Gastroesophageal sphincter (tissue), 4 donors: ENCODE results near the gene FKRP. TPM values are rescaled to one million over a fixed set of nuclear protein-coding genes. Genes with fewer than 3 reads are reported as not detected.

Source experiments
- ATAC-seq: fragments of 150-250 bp; one replicate; pipeline ENCODE4 v1.9.1; 2016; ENCODE audit warnings: mild to moderate bottlenecking, moderate library complexity
- H3K27ac ChIP-seq, 4 donors: fragments of 200-600 bp; sonication (generic) in 3 of 4; 1 replicate in 3 of 4; 2 replicates in 1 of 4; pipeline ENCODE4 v1.5.1; 2016 to 2019
- H3K27me3 ChIP-seq: fragments of 200-600 bp; sonication (generic); one replicate; pipeline ENCODE4 v1.5.1; 2019
- H3K36me3 ChIP-seq, 2 donors: fragments of 200-600 bp; sonication (generic); one replicate each; pipeline ENCODE4 v1.5.1; 2019; ENCODE audit warnings: control low read depth in 1 of 2
- H3K4me1 ChIP-seq, 3 donors: fragments of 200-600 bp; sonication (generic); 1 replicate in 2 of 3; 2 replicates in 1 of 3; pipeline ENCODE4 v1.5.1; 2016 to 2019; ENCODE audit warnings: control low read depth in 2 of 3
- H3K4me3 ChIP-seq, 2 donors: fragments of 200-600 bp; sonication (generic); one replicate each; pipeline ENCODE4 v1.5.1; 2019; ENCODE audit warnings: mild to moderate bottlenecking in 1 of 2, moderate library complexity in 1 of 2
- H3K9me3 ChIP-seq, 3 donors: fragments of 200-600 bp; sonication (generic); one replicate each; pipeline ENCODE4 v1.5.1; 2017 to 2019; ENCODE audit warnings: control low read depth in 2 of 3
- EP300 ChIP-seq: sonication (generic); formaldehyde crosslinking; IDR thresholded peaks from one replicate; pipeline ENCODE4 v1.6.1; 2017; ENCODE audit warnings: antibody characterized with exemption, mild to moderate bottlenecking
- POLR2A ChIP-seq, 2 donors: fragments of 450-650 bp; IDR thresholded peaks; one replicate each; pipeline ENCODE4 v1.6.1; 2017; ENCODE audit warnings: antibody characterized with exemption in 2 of 2, mild to moderate bottlenecking in 2 of 2, moderate library complexity in 1 of 2
- POLR2AphosphoS5 ChIP-seq: sonication (generic); formaldehyde crosslinking; IDR thresholded peaks from one replicate; pipeline ENCODE4 v1.6.1; 2017; ENCODE audit warnings: antibody characterized with exemption
- WGBS, 2 donors: methylation state at CpG; one replicate each; pipeline ENCODE4 v1.1.5; 2018; ENCODE audit warnings: low coverage in 1 of 2; 5-methylcytosine and 5-hydroxymethylcytosine counted together
- total RNA-seq, 4 donors: library from RNA; depleted of rRNA; stranded (reverse); fragments of >200 nt; gene quantifications; one replicate each; pipeline ENCODE4 v1.1.0, GENCODE V29; 2016
- TF ChIP-seq, protein P1 (sequence below), 4 experiments: fragments of 200-600 bp in 2 of 4; fragments of 450-650 bp in 2 of 4; sonication (generic) in 1 of 4; IDR thresholded peaks; one replicate each; pipeline ENCODE4 v1.5.1; 2017 to 2019; ENCODE audit warnings: antibody characterized with exemption in 4 of 4, mild to moderate bottlenecking in 2 of 4, moderate library complexity in 2 of 4

The FKRP gene
- total RNA-seq, 4 donors from 2014 or later, result 18.7 to 22.5 (median 20.3) TPM

DNA sequence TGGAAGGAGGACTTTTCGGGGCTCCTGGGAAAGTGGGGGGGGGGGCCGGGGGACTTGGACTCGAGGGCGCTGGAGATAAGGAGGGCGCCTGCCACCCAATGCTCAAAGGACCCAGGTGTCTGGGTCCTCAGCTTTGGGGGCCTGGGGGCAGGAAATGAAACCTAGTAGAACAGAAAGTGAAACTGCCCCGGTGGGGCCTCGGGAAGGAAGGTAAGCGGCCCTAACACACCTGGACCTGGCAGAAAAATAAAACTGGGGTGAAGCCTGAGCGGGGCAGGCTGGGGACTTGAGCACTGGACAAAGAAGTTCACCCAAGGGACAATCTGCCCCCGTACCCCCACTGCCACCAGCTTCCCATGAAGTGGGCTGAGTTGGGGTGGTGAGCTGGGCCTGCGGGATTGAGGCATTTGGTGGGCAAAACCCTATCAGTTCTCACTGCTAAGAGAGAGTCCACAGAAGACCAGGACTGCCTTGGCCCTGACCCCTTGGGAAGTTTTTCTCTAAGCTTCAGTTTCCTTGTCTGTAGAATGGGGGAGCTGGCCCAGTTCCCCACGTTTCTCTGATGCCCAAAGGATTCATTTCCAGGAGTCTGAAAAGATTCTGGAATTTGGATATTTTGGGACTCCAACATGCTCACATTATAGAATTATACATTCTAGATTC is 31.3 kb upstream of the FKRP start:
- H3K27ac ChIP-seq, result peak overlapping the region; percentile 2 to 92 (median 90)
- H3K4me3 ChIP-seq, result peak overlapping the region; percentile 55 to 87
- 0 to 5% methylated on average over 1 to 7 of the region's 12 CpGs for WGBS, 2 donors
- peaks cover 0 to 55% (median 22%) of the 10 kb centered on the region in 3 donors for H3K4me1 ChIP-seq
- no peaks in the 10 kb centered on the region for H3K9me3 ChIP-seq
- ATAC-seq, result peak; percentile 12
- H3K36me3 ChIP-seq, result peaks cover 0 to 28% of the 10 kb centered on the region in 2 donors
- TF ChIP-seq, protein P1, sequence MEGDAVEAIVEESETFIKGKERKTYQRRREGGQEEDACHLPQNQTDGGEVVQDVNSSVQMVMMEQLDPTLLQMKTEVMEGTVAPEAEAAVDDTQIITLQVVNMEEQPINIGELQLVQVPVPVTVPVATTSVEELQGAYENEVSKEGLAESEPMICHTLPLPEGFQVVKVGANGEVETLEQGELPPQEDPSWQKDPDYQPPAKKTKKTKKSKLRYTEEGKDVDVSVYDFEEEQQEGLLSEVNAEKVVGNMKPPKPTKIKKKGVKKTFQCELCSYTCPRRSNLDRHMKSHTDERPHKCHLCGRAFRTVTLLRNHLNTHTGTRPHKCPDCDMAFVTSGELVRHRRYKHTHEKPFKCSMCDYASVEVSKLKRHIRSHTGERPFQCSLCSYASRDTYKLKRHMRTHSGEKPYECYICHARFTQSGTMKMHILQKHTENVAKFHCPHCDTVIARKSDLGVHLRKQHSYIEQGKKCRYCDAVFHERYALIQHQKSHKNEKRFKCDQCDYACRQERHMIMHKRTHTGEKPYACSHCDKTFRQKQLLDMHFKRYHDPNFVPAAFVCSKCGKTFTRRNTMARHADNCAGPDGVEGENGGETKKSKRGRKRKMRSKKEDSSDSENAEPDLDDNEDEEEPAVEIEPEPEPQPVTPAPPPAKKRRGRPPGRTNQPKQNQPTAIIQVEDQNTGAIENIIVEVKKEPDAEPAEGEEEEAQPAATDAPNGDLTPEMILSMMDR (IDR thresholded peaks at IDR 0.05), result no peak
- TF ChIP-seq POLR2AphosphoS5 (no peak), POLR2A (IDR thresholded peaks at IDR 0.05) (no peak), EP300 (no peak)
- H3K27me3 ChIP-seq, result no peaks in the 10 kb centered on the region

DNA sequence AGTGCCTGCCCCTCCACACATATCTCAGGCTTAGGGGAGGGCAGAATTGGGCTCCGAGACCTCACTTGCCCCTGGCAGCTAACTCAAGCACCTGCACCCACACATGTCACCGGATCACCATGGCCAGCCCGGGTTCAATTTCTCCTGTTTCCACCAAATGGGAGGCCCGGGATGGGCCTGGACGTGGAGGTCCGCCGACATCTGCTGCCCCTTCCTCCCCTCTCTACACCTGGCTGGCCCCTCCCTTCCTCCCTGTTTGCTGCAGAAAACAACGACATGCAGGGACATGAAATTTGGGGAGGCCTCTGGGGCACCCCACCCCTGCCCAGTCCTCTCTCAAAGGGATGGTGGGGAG is 30.3 kb upstream of the FKRP start:
- 20 to 60% methylated on average over 1 to 3 of the region's 8 CpGs for WGBS, 2 donors

DNA sequence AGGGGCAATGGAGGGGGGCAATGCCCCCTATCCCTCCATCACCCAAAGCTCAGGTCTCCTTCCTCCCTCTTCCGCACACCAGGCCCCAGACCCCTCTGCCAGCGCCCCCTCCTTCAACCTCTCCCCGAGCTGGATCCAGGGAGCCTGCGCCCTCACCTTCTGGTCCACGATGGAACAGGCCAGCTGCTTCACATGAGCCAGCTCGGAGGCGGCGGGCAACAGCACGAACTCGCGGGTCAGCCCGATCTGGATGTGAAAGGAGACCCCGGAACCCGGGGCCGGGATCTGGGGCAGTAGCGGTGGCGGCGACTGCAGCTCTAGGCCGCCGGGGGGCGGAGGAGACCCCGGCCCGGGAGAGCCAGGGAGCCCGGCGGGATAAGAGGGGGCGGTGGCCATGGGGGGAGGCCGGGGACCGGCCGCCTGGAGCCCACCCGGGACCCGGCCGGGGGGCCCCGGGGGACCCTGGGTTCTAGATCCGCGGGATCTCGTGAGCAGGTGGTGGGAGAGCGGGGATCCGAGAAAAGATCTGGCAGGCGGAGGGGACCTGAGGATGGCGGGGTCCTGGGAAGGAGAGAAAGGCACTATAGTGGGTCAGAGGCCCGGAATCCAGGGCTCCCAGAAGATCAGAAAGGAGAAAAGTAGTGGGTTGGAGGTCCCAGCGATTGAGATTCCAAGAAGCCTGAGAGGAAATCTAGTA is 29.7 kb upstream of the FKRP start:
- Histone ChIP-seq H3K27me3 (no peaks in the 10 kb centered on the region), H3K36me3 (peaks cover 0 to 28% of the 10 kb centered on the region in 2 donors), H3K27ac (peak overlapping the region; percentile 64 to 92 (median 90)), H3K9me3 (no peaks in the 10 kb centered on the region), H3K4me1 (peaks cover 0 to 55% (median 22%) of the 10 kb centered on the region in 3 donors), H3K4me3 (peak overlapping the region; percentile 78 to 87)
- WGBS, 2 donors, result 0 to 1% methylated on average over 8 to 24 of the region's 42 CpGs
- no peak for ATAC-seq
- TF ChIP-seq EP300 (no peak), POLR2AphosphoS5 (no peak), POLR2A (IDR thresholded peaks at IDR 0.05) (no peak)
- TF ChIP-seq, protein P1 (IDR thresholded peaks at IDR 0.05), result peak in 2 of 4 experiments; percentile 9 to 13

More for the DNA sequence above, 30.3 kb upstream of the FKRP start:
- Histone ChIP-seq H3K9me3 (no peaks in the 10 kb centered on the region), H3K36me3 (peaks cover 0 to 28% of the 10 kb centered on the region in 2 donors), H3K4me3 (peak overlapping the region; percentile 78 to 87), H3K27me3 (no peaks in the 10 kb centered on the region), H3K27ac (peak overlapping the region in 3 of 4 donors; percentile 90 to 92 (median 91)), H3K4me1 (peaks cover 0 to 55% (median 22%) of the 10 kb centered on the region in 3 donors)
- no peak for TF ChIP-seq POLR2A (IDR thresholded peaks at IDR 0.05)
- TF ChIP-seq, protein P1 (IDR thresholded peaks at IDR 0.05), result no peak
- no peak for TF ChIP-seq EP300
- no peak for TF ChIP-seq POLR2AphosphoS5
- no peak for ATAC-seq

GRCh38 chr19:46716672-46717033 is 29.2 kb upstream of the FKRP start:
- WGBS, 2 donors, result 0 to 1% methylated on average over 9 to 11 of the region's 20 CpGs
- Histone ChIP-seq H3K4me3 (peak overlapping the region; percentile 78 to 87), H3K27ac (peak overlapping the region; percentile 64 to 92 (median 90)), H3K9me3 (no peaks in the 10 kb centered on the region), H3K27me3 (no peaks in the 10 kb centered on the region), H3K36me3 (peaks cover 0 to 28% of the 10 kb centered on the region in 2 donors), H3K4me1 (peaks cover 0 to 55% (median 22%) of the 10 kb centered on the region in 3 donors)
- ATAC-seq, result no peak
- TF ChIP-seq, protein P1 (IDR thresholded peaks at IDR 0.05), result no peak
- TF ChIP-seq EP300 (no peak), POLR2A (IDR thresholded peaks at IDR 0.05) (no peak), POLR2AphosphoS5 (no peak)
